Trophoblast cell (in vitro differentiated cells and primary cell): ENCODE results near the gene TYW1B.
"Not testable (repeated sequence)": the region's sequence is repeated elsewhere in the genome, so short reads cannot be mapped to it uniquely, and the experiment has no call there.

Source experiments
- DNase-seq, 2 donors: peaks; one replicate each; pipeline ENCODE4 v3.0.0-alpha.2; 2016
- H2AFZ ChIP-seq: 2 replicates; pipeline ENCODE4 v1.6.1; 2013; ENCODE audit warnings: low read length, moderate library complexity, mild to moderate bottlenecking; ENCODE audit not compliant: insufficient read depth, poor library complexity
- H2AK5ac ChIP-seq: 2 replicates; pipeline ENCODE4 v1.6.1; 2013; ENCODE audit warnings: mild to moderate bottlenecking, low read length
- H2BK120ac ChIP-seq: 2 replicates; pipeline ENCODE4 v1.6.1; 2013; ENCODE audit warnings: low read length, mild to moderate bottlenecking, moderate library complexity; ENCODE audit not compliant: insufficient read depth, poor library complexity
- H2BK12ac ChIP-seq: 2 replicates; pipeline ENCODE4 v1.6.1; 2013; ENCODE audit warnings: mild to moderate bottlenecking, low read length, moderate library complexity
- H2BK5ac ChIP-seq: 2 replicates; pipeline ENCODE4 v1.6.1; 2013; ENCODE audit warnings: low read length, low read depth, moderate library complexity, mild to moderate bottlenecking; ENCODE audit not compliant: poor library complexity
- H3K14ac ChIP-seq: 2 replicates; pipeline ENCODE4 v1.6.1; 2013; ENCODE audit warnings: mild to moderate bottlenecking, low read length
- H3K18ac ChIP-seq: 2 replicates; pipeline ENCODE4 v1.6.1; 2013; ENCODE audit warnings: mild to moderate bottlenecking, low read length
- H3K23ac ChIP-seq: 2 replicates; pipeline ENCODE4 v1.6.1; 2013; ENCODE audit warnings: low read length
- H3K27ac ChIP-seq: 2 replicates; pipeline ENCODE4 v1.5.1; 2013; ENCODE audit warnings: low read depth, mild to moderate bottlenecking, inconsistent platforms, low read length, moderate library complexity
- H3K27me3 ChIP-seq: 2 replicates; pipeline ENCODE4 v1.6.1; 2013; ENCODE audit warnings: inconsistent platforms, mild to moderate bottlenecking, low read length, moderate library complexity; ENCODE audit not compliant: insufficient read depth
- H3K36me3 ChIP-seq, 2 experiments: 1 replicate in 1 of 2; 2 replicates in 1 of 2; pipeline ENCODE4 v1.6.1; 2013; ENCODE audit warnings: low read length in 2 of 2, mild to moderate bottlenecking in 2 of 2, moderate library complexity in 1 of 2; ENCODE audit not compliant: insufficient read depth in 2 of 2, control insufficient read depth in 1 of 2
- H3K4ac ChIP-seq: 2 replicates; pipeline ENCODE4 v1.6.1; 2013; ENCODE audit warnings: low read depth, mild to moderate bottlenecking, low read length, moderate library complexity
- H3K4me1 ChIP-seq, 2 experiments: 1 replicate in 1 of 2; 2 replicates in 1 of 2; pipeline ENCODE4 v1.6.1; 2013; ENCODE audit warnings: low read length in 2 of 2, mild to moderate bottlenecking in 2 of 2, moderate library complexity in 1 of 2; ENCODE audit not compliant: insufficient read depth in 2 of 2, control insufficient read depth in 1 of 2
- H3K4me2 ChIP-seq: 2 replicates; pipeline ENCODE4 v1.6.1; 2013; ENCODE audit warnings: inconsistent platforms, mild to moderate bottlenecking, low read length, moderate library complexity
- H3K4me3 ChIP-seq: 2 replicates; pipeline ENCODE4 v1.5.1; 2013; ENCODE audit warnings: mild to moderate bottlenecking, low read depth, low read length, inconsistent platforms
- H3K79me1 ChIP-seq: one replicate; pipeline ENCODE4 v1.6.1; 2013; ENCODE audit warnings: low read length
- H3K79me2 ChIP-seq: 2 replicates; pipeline ENCODE4 v1.6.1; 2013; ENCODE audit warnings: low read length, mild to moderate bottlenecking; ENCODE audit not compliant: control insufficient read depth, insufficient read depth, poor library complexity
- H3K9ac ChIP-seq: 2 replicates; pipeline ENCODE4 v1.6.1; 2013; ENCODE audit warnings: mild to moderate bottlenecking, low read length
- H3K9me3 ChIP-seq: 2 replicates; pipeline ENCODE4 v1.6.1; 2013; ENCODE audit warnings: low read depth, mild to moderate bottlenecking, control low read depth, inconsistent platforms, low read length; ENCODE audit not compliant: insufficient read depth
- H4K12ac ChIP-seq: 2 replicates; pipeline ENCODE4 v1.6.1; 2013; ENCODE audit warnings: low read depth, mild to moderate bottlenecking, low read length, moderate library complexity
- H4K8ac ChIP-seq: 2 replicates; pipeline ENCODE4 v1.6.1; 2013; ENCODE audit warnings: low read depth, mild to moderate bottlenecking, low read length, moderate library complexity
- H4K91ac ChIP-seq: one replicate; pipeline ENCODE4 v1.6.1; 2013; ENCODE audit warnings: low read depth, mild to moderate bottlenecking, low read length, moderate library complexity
- WGBS: extraction: QIAGEN DNeasy Blood & Tissue Kit; methylation state at CpG from one replicate; pipeline ENCODE4 v1.1.7; 2013; ENCODE audit warnings: missing lambda C conversion rate; ENCODE audit not compliant: insufficient read length, insufficient coverage; ENCODE audit errors: extremely low coverage; 5-methylcytosine and 5-hydroxymethylcytosine counted together

The TYW1B gene

GRCh38 chr7:72605863-72606431 is 222.1 kb downstream of the TYW1B start:
- H3K18ac ChIP-seq, H3K79me2 ChIP-seq, H4K91ac ChIP-seq, H3K9me3 ChIP-seq, H3K14ac ChIP-seq, H3K23ac ChIP-seq, H2BK120ac ChIP-seq, H2BK12ac ChIP-seq, H3K9ac ChIP-seq, H4K12ac ChIP-seq, H2AK5ac ChIP-seq, H3K27me3 ChIP-seq, H3K4me1 ChIP-seq, H3K36me3 ChIP-seq, H3K4ac ChIP-seq, H4K8ac ChIP-seq, H2BK5ac ChIP-seq, H3K27ac ChIP-seq, H2AFZ ChIP-seq, H3K79me1 ChIP-seq, H3K4me3 ChIP-seq, H3K4me2 ChIP-seq, DNase-seq: not testable (repeated sequence)
- no CpG with 5 or more reads among the region's 7 CpGs for WGBS

- not testable (repeated sequence) for H3K79me1 ChIP-seq, H3K4me2 ChIP-seq, H3K4me1 ChIP-seq, H3K9ac ChIP-seq, H3K4me3 ChIP-seq, H3K36me3 ChIP-seq, H3K18ac ChIP-seq, H2AFZ ChIP-seq, H3K4ac ChIP-seq, H3K27ac ChIP-seq, H2BK5ac ChIP-seq, H2BK12ac ChIP-seq, H4K12ac ChIP-seq, H3K14ac ChIP-seq, H4K8ac ChIP-seq, H4K91ac ChIP-seq, H2AK5ac ChIP-seq, H3K27me3 ChIP-seq, H2BK120ac ChIP-seq, H3K9me3 ChIP-seq, H3K79me2 ChIP-seq, H3K23ac ChIP-seq
- DNase-seq, result peak; percentile 13 to 84
- no CpG with 5 or more reads among the region's 17 CpGs for WGBS
Measured at GRCh38 chr7:72604771-72605611, 223.0 kb downstream of the TYW1B start.

- H3K9me3 ChIP-seq, H4K8ac ChIP-seq, H3K79me2 ChIP-seq, H2BK120ac ChIP-seq, H4K12ac ChIP-seq, H3K14ac ChIP-seq, H3K79me1 ChIP-seq, H2BK5ac ChIP-seq, H3K4ac ChIP-seq, H3K4me3 ChIP-seq, H3K36me3 ChIP-seq, DNase-seq, H4K91ac ChIP-seq, H3K23ac ChIP-seq, H3K18ac ChIP-seq, H2BK12ac ChIP-seq, H2AFZ ChIP-seq, H2AK5ac ChIP-seq, H3K27me3 ChIP-seq, H3K27ac ChIP-seq, H3K9ac ChIP-seq, H3K4me1 ChIP-seq, H3K4me2 ChIP-seq: not testable (repeated sequence)
- WGBS, result no CpG with 5 or more reads among the region's 8 CpGs
Measured at GRCh38 chr7:72603476-72603875, 224.5 kb downstream of the TYW1B start.

- H2AFZ ChIP-seq, result no peak overlapping the region
- no peak overlapping the region for H3K9ac ChIP-seq
- H3K14ac ChIP-seq, result no peak overlapping the region
- H3K27me3 ChIP-seq, result no peaks in the 10 kb centered on the region
- H3K18ac ChIP-seq, result no peak overlapping the region
- H3K4ac ChIP-seq, result no peak overlapping the region
- no peak overlapping the region for H2BK5ac ChIP-seq
- WGBS, result no CpG with 5 or more reads among the region's 5 CpGs
- no peak overlapping the region for H4K12ac ChIP-seq
- no peak overlapping the region for H3K4me3 ChIP-seq
- H3K79me1 ChIP-seq, result no peaks in the 10 kb centered on the region
- H2BK120ac ChIP-seq, result no peak overlapping the region
- H4K8ac ChIP-seq, result no peak overlapping the region
- no peaks in the 10 kb centered on the region for H3K36me3 ChIP-seq
- no peak overlapping the region for H3K27ac ChIP-seq
- H4K91ac ChIP-seq, result no peak overlapping the region
- no peak for DNase-seq
- no peaks in the 10 kb centered on the region for H3K9me3 ChIP-seq
- H3K4me1 ChIP-seq, result no peaks in the 10 kb centered on the region
- H2BK12ac ChIP-seq, result no peak overlapping the region
- H3K79me2 ChIP-seq, result no peaks in the 10 kb centered on the region
- H3K4me2 ChIP-seq, result no peak overlapping the region
- H2AK5ac ChIP-seq, result no peak overlapping the region
- H3K23ac ChIP-seq, result no peak overlapping the region
Measured at GRCh38 chr7:72603073-72603472, 224.9 kb downstream of the TYW1B start.
